Activated T-cell treated with anti-CD3 and anti-CD28 coated beads, Interleukin-2, amount 50 U/mL, for 24 hours (primary cell): Measurements from ENCODE around the gene TAF6.

Source experiments
- DNase-seq: peaks from one replicate; pipeline ENCODE4 v3.0.0-alpha.2; 2020
- H3K27ac Mint-ChIP-seq: 2 replicates; pipeline ENCODE4 v1.8.0; 2020; ENCODE audit warnings: mild to moderate bottlenecking, mixed read lengths
- H3K27me3 Mint-ChIP-seq: 2 replicates; pipeline ENCODE4 v1.8.0; 2020; ENCODE audit warnings: mixed read lengths
- H3K36me3 Mint-ChIP-seq: 2 replicates; pipeline ENCODE4 v1.8.0; 2020; ENCODE audit warnings: low read depth, mixed read lengths
- H3K4me1 Mint-ChIP-seq: 2 replicates; pipeline ENCODE4 v1.8.0; 2020; ENCODE audit warnings: low read depth, mixed read lengths
- H3K4me3 Mint-ChIP-seq: 2 replicates; pipeline ENCODE4 v1.8.0; 2020; ENCODE audit warnings: mild to moderate bottlenecking, moderate library complexity, mixed read lengths
- H3K9me3 Mint-ChIP-seq: 2 replicates; pipeline ENCODE4 v1.8.0; 2020; ENCODE audit warnings: mixed read lengths

Gene TAF6

GRCh38 chr7:100063376-100063775 is 55.8 kb downstream of the TAF6 start:
- DNase-seq, result no peak
- Mint-ChIP-seq H3K36me3 (peaks cover 76% of the 10 kb centered on the region), H3K9me3 (no peaks in the 10 kb centered on the region), H3K4me1 (no peaks in the 10 kb centered on the region), H3K27me3 (no peaks in the 10 kb centered on the region), H3K4me3 (no peak overlapping the region), H3K27ac (no peak overlapping the region)

- H3K9me3 Mint-ChIP-seq, result no peaks in the 10 kb centered on the region
- H3K4me1 Mint-ChIP-seq, result no peaks in the 10 kb centered on the region
- no peak for DNase-seq
- H3K27ac Mint-ChIP-seq, result peak overlapping the region; percentile 5
- H3K27me3 Mint-ChIP-seq, result no peaks in the 10 kb centered on the region
- H3K36me3 Mint-ChIP-seq, result peaks cover 77% of the 10 kb centered on the region
- H3K4me3 Mint-ChIP-seq, result no peak overlapping the region
These were observed 57.5 kb downstream of the TAF6 start for GRCh38 chr7:100061518-100062193.

GRCh38 chr7:100059251-100059739 is 59.9 kb downstream of the TAF6 start:
- peaks cover 63% of the 10 kb centered on the region for H3K36me3 Mint-ChIP-seq
- no peaks in the 10 kb centered on the region for H3K4me1 Mint-ChIP-seq
- no peaks in the 10 kb centered on the region for H3K27me3 Mint-ChIP-seq
- H3K9me3 Mint-ChIP-seq, result no peaks in the 10 kb centered on the region
- H3K4me3 Mint-ChIP-seq, result no peak overlapping the region
- no peak overlapping the region for H3K27ac Mint-ChIP-seq
- no peak for DNase-seq
